ENCODE data around the gene CCIN. TPM values are rescaled to one million over a fixed set of nuclear protein-coding genes. Genes with fewer than 3 reads are reported as not detected.

Gene CCIN
- not detected for total RNA-seq

DNA sequence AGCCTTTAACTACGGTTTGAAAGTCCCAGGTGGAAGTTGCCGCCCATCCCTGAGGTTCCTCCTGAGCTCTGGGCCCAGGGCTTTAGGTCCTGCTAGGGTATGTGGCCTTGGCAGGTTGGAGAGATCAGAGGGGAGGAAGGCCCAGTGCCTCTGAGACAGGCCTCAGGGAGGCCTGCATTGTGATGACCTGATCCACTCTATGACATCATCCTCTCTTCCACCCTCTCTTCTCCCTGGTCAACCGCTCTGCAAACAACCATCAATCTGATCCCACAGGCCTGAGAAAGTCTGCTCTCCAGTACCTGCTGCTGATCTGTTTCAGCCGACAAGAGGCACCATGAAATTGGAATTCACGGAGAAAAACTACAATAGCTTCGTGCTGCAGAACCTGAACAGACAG, at the start of gene CCIN:
Gene CCIN, plus strand, starts transcription at position 223 of the 400 bp plus-strand sequence. Its CDS starts 115 bp downstream, at position 338.
- WGBS, 2 donors: 92 to 94% methylated on average over 6 of the region's 6 CpGs
- no peak within 1 kb of the TSS for H3K4me3 ChIP-seq (ENCODE audit: low read depth, poor library complexity, severe bottlenecking)
- no peak for DNase-seq (ENCODE audit: low spot score in 2 of 2)
- intact Hi-C loops (cut with DNase I; ENCODE audit: low total_unique reads): loop anchor here (5.0 to 10.0 kb wide), 2 partner anchors 64 to 162 kb away; no protein-coding TSS in a partner anchor
- TF ChIP-seq, protein P1, sequence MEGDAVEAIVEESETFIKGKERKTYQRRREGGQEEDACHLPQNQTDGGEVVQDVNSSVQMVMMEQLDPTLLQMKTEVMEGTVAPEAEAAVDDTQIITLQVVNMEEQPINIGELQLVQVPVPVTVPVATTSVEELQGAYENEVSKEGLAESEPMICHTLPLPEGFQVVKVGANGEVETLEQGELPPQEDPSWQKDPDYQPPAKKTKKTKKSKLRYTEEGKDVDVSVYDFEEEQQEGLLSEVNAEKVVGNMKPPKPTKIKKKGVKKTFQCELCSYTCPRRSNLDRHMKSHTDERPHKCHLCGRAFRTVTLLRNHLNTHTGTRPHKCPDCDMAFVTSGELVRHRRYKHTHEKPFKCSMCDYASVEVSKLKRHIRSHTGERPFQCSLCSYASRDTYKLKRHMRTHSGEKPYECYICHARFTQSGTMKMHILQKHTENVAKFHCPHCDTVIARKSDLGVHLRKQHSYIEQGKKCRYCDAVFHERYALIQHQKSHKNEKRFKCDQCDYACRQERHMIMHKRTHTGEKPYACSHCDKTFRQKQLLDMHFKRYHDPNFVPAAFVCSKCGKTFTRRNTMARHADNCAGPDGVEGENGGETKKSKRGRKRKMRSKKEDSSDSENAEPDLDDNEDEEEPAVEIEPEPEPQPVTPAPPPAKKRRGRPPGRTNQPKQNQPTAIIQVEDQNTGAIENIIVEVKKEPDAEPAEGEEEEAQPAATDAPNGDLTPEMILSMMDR (IDR thresholded peaks at IDR 0.05): no peak
- TF ChIP-seq POLR2A (IDR thresholded peaks at IDR 0.05): no peak

DNA sequence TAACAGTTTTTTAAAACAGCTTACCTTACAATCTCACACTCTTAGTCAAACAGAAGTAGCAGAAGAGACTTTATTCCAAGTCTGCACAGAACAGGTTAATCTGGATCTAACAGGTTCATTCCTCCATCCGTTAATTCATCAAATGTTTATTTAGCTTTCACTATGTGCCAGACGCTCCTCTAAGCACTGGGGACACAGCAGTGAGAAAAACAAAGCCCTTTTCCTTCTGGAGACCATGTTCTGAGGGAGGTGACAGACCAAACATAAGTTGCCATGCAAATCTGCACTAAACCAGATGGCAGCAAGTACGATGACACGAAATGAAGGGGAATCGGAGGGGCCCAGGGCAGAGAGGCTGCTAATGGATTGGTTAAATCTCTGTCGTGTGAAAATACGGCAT, 49.7 kb upstream of the CCIN start:
- DNase-seq (ENCODE audit: low spot score in 2 of 2): no peak
- no peak overlapping the region for H3K4me3 ChIP-seq (ENCODE audit: low read depth, poor library complexity, severe bottlenecking)
- intact Hi-C loops (cut with DNase I; ENCODE audit: low total_unique reads): no loop called here
- TF ChIP-seq POLR2A (IDR thresholded peaks at IDR 0.05): no peak
- TF ChIP-seq, protein P1 (IDR thresholded peaks at IDR 0.05): no peak
- 85 to 91% methylated on average over 7 of the region's 7 CpGs for WGBS, 2 donors

DNA sequence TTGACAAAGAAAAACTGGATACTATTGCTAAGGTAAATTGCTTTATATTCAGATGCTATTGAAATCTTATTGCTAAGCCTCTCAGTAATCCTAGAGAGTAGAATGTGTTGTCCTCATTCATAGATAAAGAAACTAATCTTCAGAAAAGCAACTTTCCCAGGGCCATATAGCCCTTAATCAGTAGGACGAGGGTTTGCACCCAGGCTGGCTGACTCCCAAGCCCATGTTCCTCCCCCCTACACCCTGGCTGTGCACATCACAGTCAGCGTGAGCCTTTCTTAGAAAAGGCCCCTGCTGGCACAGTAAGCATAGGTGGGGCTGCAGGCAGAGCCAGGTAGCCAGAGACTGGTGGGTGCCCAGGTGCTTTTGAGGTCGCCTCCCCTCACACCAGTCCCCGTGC, 48.5 kb upstream of the CCIN start:
- DNase-seq (ENCODE audit: low spot score in 2 of 2): no peak
- 77 to 90% methylated on average over 4 of the region's 4 CpGs for WGBS, 2 donors
- no peak for TF ChIP-seq POLR2A (IDR thresholded peaks at IDR 0.05)
- TF ChIP-seq, protein P1 (IDR thresholded peaks at IDR 0.05): no peak
- intact Hi-C loops (cut with DNase I; ENCODE audit: low total_unique reads): no loop called here
- no peak overlapping the region for H3K4me3 ChIP-seq (ENCODE audit: low read depth, poor library complexity, severe bottlenecking)

DNA sequence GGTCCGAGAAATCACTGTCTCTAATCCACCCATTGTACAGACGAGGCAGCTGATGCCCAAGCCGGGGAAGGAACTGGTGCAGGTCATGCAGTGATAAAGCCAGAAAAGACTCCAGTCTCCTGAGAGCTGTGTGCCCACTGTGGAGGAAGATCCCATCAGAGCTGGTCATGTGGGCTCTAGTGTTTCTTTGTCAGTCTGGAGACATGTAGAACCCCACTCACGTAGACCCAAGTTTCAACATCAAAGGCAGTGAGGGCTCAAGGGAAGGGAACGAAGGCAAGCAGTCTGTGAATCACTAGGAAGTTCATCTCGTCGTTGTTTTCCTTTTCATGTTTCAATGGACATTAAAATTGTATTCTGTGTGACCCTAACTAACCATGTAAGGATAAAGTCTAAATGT, 47.2 kb upstream of the CCIN start:
- TF ChIP-seq POLR2A (IDR thresholded peaks at IDR 0.05): no peak
- TF ChIP-seq, protein P1 (IDR thresholded peaks at IDR 0.05): no peak
- intact Hi-C loops (cut with DNase I; ENCODE audit: low total_unique reads): no loop called here
- DNase-seq (ENCODE audit: low spot score in 2 of 2): no peak
- H3K4me3 ChIP-seq (ENCODE audit: low read depth, poor library complexity, severe bottlenecking): no peak overlapping the region
- 88 to 90% methylated on average over 7 of the region's 7 CpGs for WGBS, 2 donors

DNA sequence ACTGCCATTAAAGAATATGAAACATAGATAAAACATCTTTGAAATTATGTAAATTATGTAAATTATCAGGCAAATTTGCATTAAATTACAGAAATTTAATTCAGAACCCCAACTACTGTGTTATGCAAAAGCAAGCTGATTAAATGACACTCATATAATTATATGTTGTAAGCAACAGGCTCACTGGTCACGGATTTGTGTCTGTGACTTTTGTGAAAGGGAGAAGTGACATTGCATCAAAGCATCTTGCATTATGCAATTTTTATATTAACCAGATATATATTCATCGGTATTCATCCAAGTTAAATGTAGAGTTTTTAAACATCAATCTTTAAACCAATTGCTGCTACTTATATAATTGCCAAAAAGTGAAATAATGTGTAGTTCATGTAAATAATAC, 45.7 kb upstream of the CCIN start:
- TF ChIP-seq POLR2A (IDR thresholded peaks at IDR 0.05): no peak
- TF ChIP-seq, protein P1 (IDR thresholded peaks at IDR 0.05): no peak
- 85 to 87% methylated on average over 2 of the region's 2 CpGs for WGBS, 2 donors
- H3K4me3 ChIP-seq (ENCODE audit: low read depth, poor library complexity, severe bottlenecking): no peak overlapping the region
- intact Hi-C loops (cut with DNase I; ENCODE audit: low total_unique reads): no loop called here
- DNase-seq (ENCODE audit: low spot score in 2 of 2): no peak
